Measurements from ENCODE around the gene PLA2G4C. TPM values are rescaled to one million over a fixed set of nuclear protein-coding genes. Genes with fewer than 3 reads are reported as not detected.

Gene PLA2G4C
- total and polyA plus RNA-seq, 2 of the 8 experiments (the other 6 are each of a cell fraction or from before 2014, with no cell fraction given), result 14.9 to 20.5 TPM

DNA sequence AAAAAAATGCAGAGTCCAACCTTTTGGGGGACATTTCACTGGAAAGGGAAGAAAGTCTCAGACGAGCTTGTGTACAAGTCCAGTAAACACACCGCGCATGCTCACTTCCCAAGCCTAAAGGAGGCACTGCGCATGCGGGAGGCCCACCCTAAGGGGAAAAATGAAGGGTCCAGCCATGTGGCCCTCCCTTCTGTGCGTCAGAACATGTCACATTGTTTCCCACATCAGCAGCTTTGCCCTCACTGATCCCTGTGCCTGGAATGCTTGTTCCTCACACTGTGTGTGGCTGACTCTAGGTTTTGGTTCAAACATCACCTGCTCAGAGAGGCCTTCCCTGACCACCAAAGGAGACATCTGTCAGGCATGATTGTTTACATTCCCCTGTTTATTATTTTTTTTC, 111.8 kb downstream of the PLA2G4C start:
- no peak overlapping the region for H2BK120ac ChIP-seq (replicated peaks; ENCODE audit: low read depth, low read length)
- H2AK5ac ChIP-seq (ENCODE audit: low read depth, low read length), result no peak overlapping the region
- peaks cover 4% of the 10 kb centered on the region; the same call in 1 of the 2 replicates for H3K23me2 ChIP-seq (ENCODE audit: low read depth, low read length)
- ChIA-PET POLR2A (ENCODE audit: partially characterized antibody) (no interaction called here), CTCF (ENCODE audit: partially characterized antibody) (interaction anchor here (0.7 kb wide), 1 partner anchor 1480 kb away, joined by 3 read pairs; no protein-coding TSS in a partner anchor)
- no peak overlapping the region for H3K56ac ChIP-seq (replicated peaks; ENCODE audit: insufficient read length, low read depth, low read length)
- no peaks in the 10 kb centered on the region for H3K79me1 ChIP-seq (ENCODE audit: low read depth, low read length)
- H4K20me1 ChIP-seq (replicated peaks in 1 of 2; ENCODE audit: control insufficient read depth in 1 of 2, insufficient read depth in 2 of 2, low read length in 2 of 2), result peaks cover 0 to 2% of the 10 kb centered on the region in 2 experiments
- H2AFZ ChIP-seq (ENCODE audit: low read length), result no peak overlapping the region
- H3K27ac ChIP-seq (ENCODE audit: low read depth, low read length), result no peak overlapping the region
- no peak overlapping the region for H3K4me3 ChIP-seq (ENCODE audit: extremely low read depth in 1 of 4, insufficient read depth in 2 of 4, low read depth in 3 of 4, low read length in 4 of 4)
- H3K4me1 ChIP-seq (replicated peaks in 1 of 4; ENCODE audit: control insufficient read depth in 3 of 4, insufficient read depth in 4 of 4, low read length in 3 of 4), result no peaks in the 10 kb centered on the region
- H3K4ac ChIP-seq (replicated peaks; ENCODE audit: insufficient read length, low read depth, low read length), result no peak overlapping the region
- no peaks in the 10 kb centered on the region for H3K27me3 ChIP-seq (replicated peaks in 1 of 4; ENCODE audit: control insufficient read depth in 3 of 4, extremely low read depth in 1 of 4, insufficient read depth in 3 of 4, low read length in 3 of 4)
- no peak overlapping the region for H4K91ac ChIP-seq (replicated peaks; ENCODE audit: insufficient read length, low read length)
- H4K8ac ChIP-seq (ENCODE audit: extremely low read depth, insufficient read depth, low read length), result no peak overlapping the region
- no peak overlapping the region for H2BK5ac ChIP-seq (ENCODE audit: low read depth, low read length)
- no peak overlapping the region for H4K5ac ChIP-seq (ENCODE audit: insufficient read length, low read depth, low read length)
- H3K23ac ChIP-seq (ENCODE audit: insufficient read length), result no peak overlapping the region
- FAIRE-seq (no peak), DNase-seq (ENCODE audit: low read depth in 1 of 2, low spot score in 2 of 2) (no peak)
- no peak overlapping the region for H2BK15ac ChIP-seq (ENCODE audit: low read length)
- H3K36me3 ChIP-seq (ENCODE audit: control insufficient read depth in 2 of 4, insufficient read depth in 4 of 4, low read length in 3 of 4), result no peaks in the 10 kb centered on the region
- no peak overlapping the region for H2BK20ac ChIP-seq (ENCODE audit: low read length)
- H3K4me2 ChIP-seq (ENCODE audit: insufficient read depth in 1 of 2, low read depth in 2 of 2, low read length in 2 of 2), result no peak overlapping the region
- H2BK12ac ChIP-seq (ENCODE audit: low read depth, low read length), result no peak overlapping the region
- no peak overlapping the region for H3K18ac ChIP-seq (ENCODE audit: extremely low read depth, low read length)
- 98% methylated on average over 5 of the region's 6 CpGs; no CpG with 5 or more reads in 1 of the 2 experiments for WGBS, 2 experiments (ENCODE audit: extremely low coverage in 1 of 2, insufficient coverage in 1 of 2, insufficient read length in 1 of 2, insufficient replicate concordance in 2 of 2, low coverage in 1 of 2, low lambda C conversion rate in 2 of 2, missing lambda C conversion rate in 1 of 2)
- no peaks in the 10 kb centered on the region for H3K9me3 ChIP-seq (ENCODE audit: insufficient read depth in 2 of 2, low read depth in 1 of 2, low read length in 1 of 2)
- H3K9ac ChIP-seq (replicated peaks in 1 of 4; ENCODE audit: extremely low read depth in 1 of 4, low read depth in 3 of 4, low read length in 3 of 4), result no peak overlapping the region
- H3K79me2 ChIP-seq (ENCODE audit: control insufficient read depth in 1 of 2, insufficient read depth in 2 of 2, low read length in 2 of 2), result no peaks in the 10 kb centered on the region
- no peak overlapping the region for H3K14ac ChIP-seq (ENCODE audit: insufficient read length)
- TF ChIP-seq POLR2AphosphoS5 (IDR thresholded peaks at IDR 0.05; ENCODE audit: low read depth, low read length), result no peak
- no peak for TF ChIP-seq BACH1 (IDR thresholded peaks at IDR 0.05; ENCODE audit: low read length)
- TF ChIP-seq MAFK (IDR thresholded peaks at IDR 0.05; ENCODE audit: low read depth, low read length), result no peak
- TF ChIP-seq SIN3A (conservative IDR thresholded peaks at IDR 0.05 in 1 of 2, IDR thresholded peaks at IDR 0.05 in 1 of 2; ENCODE audit: low read depth in 1 of 2, low read length in 2 of 2), result no peak
- TF ChIP-seq ASH2L (IDR thresholded peaks at IDR 0.05; ENCODE audit: low read length), result no peak
- TF ChIP-seq SIX5 (IDR thresholded peaks at IDR 0.05; ENCODE audit: low read depth, low read length), result no peak
- no peak for TF ChIP-seq CEBPB (IDR thresholded peaks at IDR 0.05; ENCODE audit: low read depth, low read length)
- no peak for TF ChIP-seq TAF1 (IDR thresholded peaks at IDR 0.05; ENCODE audit: low read depth, low read length)
- no peak for TF ChIP-seq KDM4A (IDR thresholded peaks at IDR 0.05; ENCODE audit: low read depth, low read length, severe bottlenecking)
- no peak for TF ChIP-seq TAF7 (optimal IDR thresholded peaks at IDR 0.05; ENCODE audit: borderline replicate concordance, low read depth, low read length)
- no peak for TF ChIP-seq SRF (IDR thresholded peaks at IDR 0.05; ENCODE audit: low read depth, low read length)
- no peak for TF ChIP-seq EZH2 (IDR thresholded peaks at IDR 0.05; ENCODE audit: low read depth, low read length, severe bottlenecking)
- no peak for TF ChIP-seq YY1 (IDR thresholded peaks at IDR 0.05; ENCODE audit: low read depth, low read length)
